Activated CD4-positive, alpha-beta T cell treated with anti-CD3 and anti-CD28 coated beads, Interleukin-2, amount 50 U/mL, for 1 hour (primary cell): ENCODE data around the gene C14orf93.
A peak's percentile ranks its signal among the peaks of the same experiment; 100 is the strongest.
"Not testable (repeated sequence)": the region's sequence is repeated elsewhere in the genome, so short reads cannot be mapped to it uniquely, and the experiment has no call there.

Source experiments
- DNase-seq: peaks from one replicate; pipeline ENCODE4 v3.0.0-alpha.2; 2020

Gene C14orf93

DNA sequence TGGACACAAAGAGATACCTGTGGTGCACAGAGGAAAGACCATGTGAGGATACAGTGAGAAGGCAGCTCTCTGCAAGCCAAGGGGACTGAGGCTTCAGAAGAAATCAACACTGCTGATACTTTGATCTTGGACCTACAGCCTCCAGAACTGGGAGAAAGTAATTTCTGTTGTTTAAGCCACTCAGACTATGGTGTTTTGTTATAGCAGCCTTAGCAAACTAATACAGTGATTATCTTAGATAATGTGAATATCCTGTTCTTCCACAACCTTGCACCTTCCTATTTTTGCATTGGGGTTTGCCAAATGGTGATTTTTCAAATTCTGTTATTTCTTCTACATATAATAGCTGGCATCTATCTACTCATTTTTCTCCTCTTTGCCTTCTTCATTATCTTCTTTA, 8.2 kb upstream of the C14orf93 start:
- DNase-seq: no peak

DNA sequence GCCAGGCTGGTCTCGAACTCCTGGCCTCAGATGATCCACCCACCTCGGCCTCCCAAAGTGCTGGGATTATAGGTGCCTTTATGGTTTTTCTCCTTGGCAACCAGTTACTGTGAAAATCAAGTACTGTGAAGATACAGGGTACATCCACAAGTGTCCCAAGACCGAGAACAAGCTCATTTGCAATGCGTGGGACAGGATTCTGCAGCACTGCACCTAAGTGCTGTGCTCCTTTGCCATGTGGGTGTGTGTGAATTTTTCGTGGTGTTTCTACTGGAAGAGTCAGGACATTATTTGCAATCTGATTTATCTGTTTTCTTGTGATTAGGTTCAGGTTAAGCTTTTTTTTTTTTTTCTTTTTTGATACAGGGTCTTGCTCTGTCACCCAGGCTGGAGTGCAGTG, 7.1 kb upstream of the C14orf93 start:
- DNase-seq: no peak

DNA sequence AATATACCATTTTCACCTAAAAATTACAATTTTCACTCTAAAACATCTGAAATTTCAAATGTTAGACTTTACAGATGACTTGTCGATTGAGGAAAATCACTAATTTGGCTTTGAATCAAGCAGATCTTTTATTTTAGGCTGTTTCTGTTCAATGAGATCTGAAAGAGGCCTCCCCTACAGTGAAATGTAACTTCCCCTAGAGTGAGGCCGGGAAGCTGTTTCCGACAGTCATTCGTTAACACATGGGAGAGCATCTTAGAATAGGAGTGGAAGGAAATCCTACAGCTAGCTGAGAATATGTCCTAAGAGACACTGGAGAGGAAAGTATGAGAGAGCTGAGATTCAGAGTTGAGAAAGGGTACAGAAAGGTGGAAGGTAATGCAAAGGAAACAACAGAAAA, 5.7 kb upstream of the C14orf93 start:
- no peak for DNase-seq

GRCh38 chr14:23013749-23014054, 3.8 kb upstream of the C14orf93 start:
- DNase-seq: not testable (repeated sequence)

- no peak for DNase-seq
These were observed 3.3 kb upstream of the C14orf93 start for GRCh38 chr14:23013054-23013748.

DNA sequence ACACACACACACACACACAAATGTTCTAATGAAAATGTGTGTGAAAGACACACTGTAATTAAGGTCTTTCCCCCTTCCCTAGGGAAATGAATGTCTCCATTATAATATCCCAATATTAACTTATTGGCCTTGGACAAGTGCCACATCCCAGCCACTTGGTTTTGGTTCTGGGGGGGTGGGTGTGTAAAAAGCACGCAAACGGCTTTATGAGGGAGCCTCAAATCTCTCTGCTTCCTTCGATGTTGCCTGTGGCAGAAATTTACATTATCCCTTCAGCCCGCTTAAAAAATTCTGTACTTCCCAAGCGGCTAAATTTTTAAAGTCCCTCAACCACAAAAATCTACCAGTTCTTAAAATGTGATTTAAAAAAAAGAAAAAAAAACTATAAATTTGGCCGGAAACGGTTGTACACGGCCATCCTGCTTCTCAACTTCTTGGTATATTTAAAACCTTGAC, 432 bp downstream of the C14orf93 start:
- DNase-seq: no peak

- DNase-seq: no peak
These were observed 1.1 kb downstream of the C14orf93 start for GRCh38 chr14:23008831-23009230.

DNA sequence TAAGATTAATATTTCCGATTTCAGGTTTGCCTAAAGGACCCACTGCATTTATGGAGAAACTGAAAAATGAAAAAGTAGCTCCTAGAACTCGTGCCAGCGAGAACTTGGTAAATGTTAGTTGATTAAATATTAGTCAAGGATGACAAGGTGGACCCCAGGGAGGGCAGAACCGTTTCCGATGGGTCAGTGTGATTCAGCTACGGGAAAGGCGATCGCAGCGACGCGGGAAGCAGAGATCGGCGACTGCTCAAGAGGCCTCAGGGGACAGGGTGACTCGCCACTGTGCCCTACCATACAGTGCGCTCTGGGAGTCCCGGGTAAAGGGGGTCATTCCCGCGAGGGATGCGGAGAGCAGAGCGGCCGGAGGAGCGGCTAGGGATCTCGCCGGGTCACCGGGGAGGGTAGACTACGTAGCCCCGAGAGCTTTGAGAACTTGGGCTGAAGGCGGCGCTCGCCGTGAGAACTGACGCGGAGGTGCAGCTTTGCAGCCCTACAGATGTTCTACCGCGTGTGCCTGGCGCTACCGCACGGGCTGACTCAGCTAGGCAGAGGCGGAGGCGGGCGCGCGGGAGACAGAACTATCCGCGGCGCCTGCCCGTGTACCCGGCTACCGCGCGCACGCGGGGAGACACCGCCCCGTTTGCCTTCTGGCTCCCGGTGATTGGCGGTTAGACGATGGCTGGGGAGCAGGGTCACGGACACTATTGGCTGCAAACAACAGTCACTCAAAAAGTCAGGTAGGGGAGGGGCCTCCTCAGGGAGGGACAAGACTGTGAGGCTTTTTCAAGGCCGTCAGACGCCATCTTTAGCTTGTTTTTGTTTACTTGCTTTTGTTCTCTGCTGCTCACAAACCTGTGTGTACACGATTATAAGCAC, 3.2 kb downstream of the C14orf93 start:
- peak; percentile 95 for DNase-seq

GRCh38 chr14:23006188-23006534, 3.8 kb downstream of the C14orf93 start:
- DNase-seq: no peak

- DNase-seq: no peak
These were observed 4.3 kb downstream of the C14orf93 start for GRCh38 chr14:23005451-23006187.

DNA sequence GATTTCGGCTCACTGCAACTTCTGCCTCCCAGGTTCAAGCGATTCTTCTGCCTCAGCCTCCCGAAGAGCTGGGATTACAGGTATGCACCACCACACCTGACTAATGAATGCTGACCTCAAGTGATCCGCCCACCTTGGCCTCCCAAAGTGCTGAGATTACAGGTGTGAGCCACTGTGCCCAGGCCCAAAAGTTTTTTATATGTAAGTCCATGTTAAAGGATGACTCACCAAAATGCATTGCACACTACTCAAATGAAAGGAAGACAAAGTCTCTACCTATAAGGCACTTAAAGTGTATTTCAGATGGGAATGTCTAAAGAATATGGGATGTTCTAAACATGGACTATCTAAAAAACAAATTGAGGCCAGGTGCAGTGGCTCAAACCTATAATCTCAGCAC, 5.7 kb downstream of the C14orf93 start:
- not testable (repeated sequence) for DNase-seq

DNA sequence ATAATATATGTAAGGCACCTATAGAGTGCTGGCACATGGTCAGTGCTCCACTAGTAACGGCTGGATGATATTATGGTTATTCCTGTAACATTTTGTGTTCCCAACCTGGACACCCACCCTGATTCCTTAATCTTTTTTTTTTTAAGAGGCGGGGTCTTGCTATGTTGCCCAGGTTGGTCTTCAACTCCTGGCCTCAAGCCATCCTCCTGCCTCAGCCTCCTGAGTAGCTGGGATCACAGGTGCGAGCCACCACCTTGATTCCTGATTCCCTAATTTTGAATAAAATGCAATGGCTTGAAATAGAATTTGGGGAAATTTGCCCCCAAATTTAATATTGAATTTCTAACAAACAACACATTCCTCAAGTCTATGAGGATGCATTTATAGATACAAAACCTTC, 7.4 kb downstream of the C14orf93 start:
- DNase-seq: no peak

DNA sequence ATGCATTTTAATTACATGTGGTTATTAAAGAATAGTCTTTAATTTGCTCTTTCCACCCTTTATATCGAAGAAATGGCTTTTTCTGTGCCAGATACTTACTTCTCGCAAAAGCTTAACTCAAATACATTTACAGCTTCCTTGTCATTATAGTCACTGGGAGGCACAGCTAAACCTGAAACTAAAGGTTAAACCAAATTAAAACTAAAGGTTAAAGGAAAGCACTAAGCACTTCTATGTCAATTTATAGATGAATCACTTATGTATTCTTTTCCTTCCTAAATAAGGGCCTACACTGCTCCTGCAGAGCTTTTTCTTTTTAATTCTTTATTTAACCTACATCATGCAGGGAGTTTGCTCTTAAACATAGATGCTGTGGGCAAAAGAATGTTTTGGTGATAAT, 9.1 kb downstream of the C14orf93 start:
- no peak for DNase-seq

GRCh38 chr14:22998329-22999012, 11.5 kb downstream of the C14orf93 start:
- DNase-seq: no peak

DNA sequence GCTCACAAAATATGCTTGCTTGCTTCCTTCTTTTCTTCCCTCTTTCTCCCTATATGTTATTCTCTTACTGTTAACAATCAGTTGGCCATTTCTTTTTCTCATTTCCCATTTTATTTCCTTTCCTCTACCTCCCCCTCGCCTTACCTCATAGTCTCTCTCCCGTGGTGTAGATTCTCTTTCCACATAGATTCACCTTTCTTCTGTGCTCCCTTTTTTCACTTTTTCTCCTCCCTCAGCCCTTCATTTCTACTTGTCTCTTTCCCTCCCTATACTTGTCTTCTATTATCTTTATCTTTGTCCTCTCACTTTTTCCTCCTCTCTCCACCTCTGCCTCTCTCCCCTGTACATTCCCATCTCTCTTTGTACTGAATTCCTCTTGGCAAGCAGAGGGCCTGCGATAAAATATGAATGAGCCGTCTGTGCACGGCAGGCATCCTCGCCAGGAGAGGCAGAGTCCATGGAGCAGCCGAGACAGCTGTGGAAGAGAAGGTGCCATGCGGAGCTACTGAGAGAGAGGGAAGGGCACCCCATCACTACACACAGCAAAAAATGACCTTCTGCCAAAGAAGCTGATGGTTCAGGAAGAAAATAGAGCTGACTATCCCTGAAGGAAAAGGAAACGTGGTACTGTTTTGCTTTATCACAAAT, 12.1 kb downstream of the C14orf93 start:
- DNase-seq: no peak

DNA sequence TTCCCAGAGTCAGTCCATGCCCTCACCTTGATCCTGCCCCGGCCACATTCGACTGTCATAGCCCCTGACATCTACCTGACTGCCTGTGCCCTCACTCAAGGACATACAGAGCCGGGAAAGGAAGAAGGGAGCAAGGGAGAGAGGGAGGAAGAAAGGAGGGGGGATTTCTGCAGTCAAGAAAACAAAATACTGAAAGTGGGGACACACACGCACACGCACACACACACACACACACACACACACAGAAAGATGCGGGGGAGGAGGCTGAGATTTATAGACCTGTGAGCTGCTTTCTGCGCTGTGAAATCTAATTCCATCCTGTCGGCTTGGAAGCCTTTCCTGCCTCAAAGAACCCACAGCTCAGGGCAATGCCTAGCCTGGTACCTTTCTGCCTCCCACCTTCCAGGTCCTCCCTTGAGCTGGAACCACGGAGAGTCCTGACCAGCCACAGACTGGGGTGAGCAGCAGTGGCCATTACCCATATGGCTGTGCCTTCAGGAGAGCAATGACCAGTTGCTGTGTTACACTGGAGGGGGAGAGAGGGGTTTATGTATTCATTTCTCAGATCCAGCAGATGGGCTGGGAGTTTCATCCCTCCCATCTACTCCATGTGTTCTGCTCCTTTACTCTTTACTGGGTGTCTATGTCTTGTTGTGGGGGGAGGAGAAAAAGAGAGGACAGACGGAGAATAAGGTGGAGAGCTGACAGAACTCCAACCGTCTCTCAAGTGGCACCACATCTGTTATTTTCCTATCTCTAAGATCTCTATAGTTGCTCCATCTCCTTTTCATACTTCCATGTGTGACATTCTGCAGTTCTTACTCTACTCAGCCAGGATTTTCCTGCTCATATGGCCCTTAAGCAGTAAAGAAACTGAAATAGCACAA, 12.9 kb downstream of the C14orf93 start:
- no peak for DNase-seq

- DNase-seq: no peak
These were observed 13.9 kb downstream of the C14orf93 start for GRCh38 chr14:22995889-22996625.

- peak; percentile 26 for DNase-seq
These were observed 15.1 kb downstream of the C14orf93 start for GRCh38 chr14:22994762-22995275.

DNA sequence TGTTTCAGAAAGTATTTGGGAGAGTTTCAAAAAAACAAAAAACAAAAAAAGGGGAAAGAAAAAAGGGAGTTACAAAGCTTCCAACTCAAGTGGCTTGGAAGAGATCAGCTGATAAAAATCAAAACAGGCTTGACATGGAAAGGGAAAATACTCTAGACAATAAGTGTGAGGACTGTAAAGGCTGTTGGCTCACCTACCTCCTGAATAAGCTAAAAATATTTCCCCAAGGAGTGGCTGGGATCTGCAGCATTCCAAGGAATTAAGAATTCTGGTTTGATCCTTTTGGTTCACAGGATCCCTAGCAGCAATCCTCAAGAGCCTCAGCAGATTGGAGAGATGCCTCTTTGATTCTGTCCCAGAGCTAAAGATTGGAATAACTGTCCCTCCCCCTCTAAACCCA, 16.4 kb downstream of the C14orf93 start:
- DNase-seq: no peak

GRCh38 chr14:22991852-22992251, 18.1 kb downstream of the C14orf93 start:
- no peak for DNase-seq

- no peak for DNase-seq
These were observed 22.7 kb downstream of the C14orf93 start for GRCh38 chr14:22987291-22987690.
